GM19452 (cell line): Measurements from ENCODE around the gene SLC17A9.

Experiments
- ATAC-seq: cut with Tn5 transposase; IDR thresholded peaks from one replicate; pipeline ENCODE4 v1.9.1; 2021; ENCODE audit not compliant: unreplicated experiment

SLC17A9 gene

DNA sequence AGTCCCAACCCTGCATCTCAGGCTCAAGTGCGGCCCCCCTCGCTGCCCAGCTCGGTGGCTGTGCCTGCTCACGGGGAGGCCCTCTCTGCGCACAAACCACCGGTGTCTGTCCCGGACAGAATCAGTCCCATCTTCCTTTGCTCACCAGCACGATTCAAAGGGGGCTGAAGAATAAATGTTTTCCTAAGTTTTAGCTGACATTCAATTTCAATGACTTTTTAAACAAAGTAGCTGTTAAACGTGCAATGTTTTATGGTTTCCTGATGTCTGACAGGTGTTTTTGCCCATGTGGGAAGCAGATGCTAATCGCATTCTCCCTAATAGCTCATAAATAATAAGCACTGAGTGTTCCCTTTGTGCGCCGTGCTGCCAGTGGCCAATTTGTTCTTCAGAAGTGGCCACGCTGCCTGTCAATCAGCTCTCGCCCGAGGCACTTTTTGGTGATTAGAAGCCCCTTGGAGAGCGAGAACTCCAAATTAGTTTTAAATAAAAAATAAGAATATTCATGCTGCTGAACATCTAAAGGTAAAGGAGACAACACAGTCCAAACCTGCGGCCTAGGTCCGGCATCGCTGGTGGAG is 28.0 kb downstream of the SLC17A9 start:
- ATAC-seq: no peak

DNA sequence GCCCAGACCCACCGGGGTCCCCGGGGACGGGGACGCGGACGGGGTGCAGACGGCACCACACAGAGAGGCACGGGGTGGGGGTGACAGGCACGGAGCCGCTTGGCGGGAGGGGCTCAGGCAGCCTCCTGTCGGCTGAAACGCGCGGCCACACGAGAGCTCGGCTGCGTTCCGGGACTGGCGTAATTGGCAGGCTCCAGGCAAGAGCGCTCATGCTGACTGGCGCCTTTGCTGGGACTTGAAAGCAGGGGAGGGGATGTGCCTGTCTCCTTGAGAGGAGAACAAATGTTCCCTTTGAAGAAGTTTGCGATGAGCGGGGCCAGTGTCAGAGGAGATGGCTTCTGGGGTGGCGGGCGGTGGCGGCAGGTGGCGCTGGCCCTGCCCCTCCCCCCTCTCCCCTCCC is 28.5 kb downstream of the SLC17A9 start:
- no peak for ATAC-seq

DNA sequence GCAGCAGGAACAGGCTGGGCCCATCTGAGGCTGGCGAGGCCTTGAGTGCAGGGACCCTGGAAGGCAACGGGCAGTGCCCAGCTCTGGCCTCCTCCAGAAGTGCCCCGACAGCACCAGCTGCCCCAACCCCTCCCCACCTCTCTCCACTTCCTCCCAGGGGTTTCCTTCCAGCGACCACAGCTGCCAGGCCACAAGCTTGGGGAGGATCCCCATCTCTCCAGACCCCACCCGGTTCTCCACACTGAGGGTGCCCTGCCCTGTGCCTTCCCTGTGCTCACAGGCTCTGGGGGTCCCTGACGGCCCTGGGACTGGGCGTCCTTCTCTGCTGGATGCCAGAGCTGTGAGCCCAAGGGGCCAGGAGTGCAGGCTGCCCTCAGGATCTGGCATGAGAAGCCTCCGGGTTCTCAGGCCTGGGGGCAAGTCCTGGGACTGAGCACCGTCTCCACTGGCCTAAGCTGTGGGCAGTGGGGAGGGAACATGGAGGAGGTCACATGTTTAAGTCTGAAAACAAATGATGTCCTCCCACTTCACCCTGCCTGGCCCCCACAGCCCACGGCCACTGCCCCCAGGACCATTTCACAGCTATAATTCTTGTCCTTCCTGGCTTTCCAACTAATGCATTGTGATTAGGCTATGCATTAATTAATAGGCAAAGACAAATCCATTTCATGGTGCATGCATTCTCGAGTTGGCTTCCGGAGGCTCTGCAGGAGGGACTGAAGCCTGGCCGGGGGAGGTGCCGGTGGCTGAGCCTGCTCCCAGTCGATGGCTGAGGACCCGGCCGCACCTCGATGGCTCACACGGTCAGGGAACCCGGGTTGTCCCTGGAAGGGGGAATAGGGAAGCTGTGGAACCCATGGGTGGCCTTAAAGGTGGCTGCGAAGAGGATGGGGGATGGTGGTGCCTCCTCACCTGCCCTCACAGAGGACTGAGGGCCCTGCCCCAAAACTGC is 29.9 kb downstream of the SLC17A9 start:
- no peak for ATAC-seq

DNA sequence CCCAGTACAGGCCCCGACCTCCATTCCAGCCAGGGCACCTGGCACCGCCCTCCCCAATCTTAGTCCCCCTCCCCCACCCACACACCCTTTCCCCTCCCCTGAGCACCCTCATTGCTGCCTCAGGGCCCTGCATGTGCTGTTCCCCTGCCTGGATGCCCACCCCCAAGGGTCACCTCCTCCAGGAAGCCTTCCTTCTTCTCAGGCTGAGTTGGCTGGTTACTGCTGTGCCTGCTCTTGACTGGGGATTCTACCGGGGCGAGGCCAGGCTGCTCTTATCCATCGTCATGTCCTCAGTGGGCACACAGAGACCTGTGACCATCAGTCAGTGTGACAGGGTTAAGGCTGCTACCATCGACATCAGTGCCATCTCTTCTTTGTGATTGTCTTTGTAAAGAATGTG is 30.7 kb downstream of the SLC17A9 start:
- ATAC-seq: no peak

DNA sequence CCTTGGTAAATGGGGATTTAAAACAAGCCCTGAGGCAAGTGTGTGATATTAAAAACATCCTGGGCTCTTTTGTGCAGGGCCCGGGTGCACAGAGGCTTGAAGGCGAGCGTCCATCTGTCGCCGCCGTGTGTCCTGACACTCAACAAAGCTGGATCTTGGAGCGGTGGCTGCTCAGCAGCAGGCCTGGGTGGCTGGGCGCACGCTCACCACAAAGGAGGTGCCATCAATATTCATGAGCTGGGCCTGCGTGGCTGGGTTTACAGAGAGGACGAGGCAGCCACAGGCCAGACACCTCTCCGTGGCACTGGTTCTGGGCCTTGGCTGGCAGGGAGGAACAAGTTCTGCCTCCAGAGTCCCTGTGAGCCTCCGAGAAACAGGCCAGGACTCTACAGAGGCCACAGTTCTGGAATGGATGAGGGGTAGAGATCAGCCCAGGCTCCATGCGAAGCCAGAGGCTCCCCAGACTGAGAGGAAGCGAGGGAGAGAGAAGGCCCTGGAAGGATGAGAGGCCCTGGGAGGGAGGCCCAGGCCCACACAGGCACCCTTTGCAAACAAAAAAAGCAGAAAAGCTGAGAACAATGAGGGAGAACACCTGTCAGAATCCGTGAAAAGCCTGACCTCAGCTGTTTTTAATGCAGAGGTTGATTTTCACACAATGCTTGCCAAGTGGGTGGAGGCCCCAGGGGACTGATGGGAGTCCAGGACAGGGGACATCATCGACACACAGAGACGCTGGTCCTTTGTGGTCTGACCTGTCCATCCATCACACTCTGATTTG is 32.3 kb downstream of the SLC17A9 start:
- ATAC-seq: no peak

DNA sequence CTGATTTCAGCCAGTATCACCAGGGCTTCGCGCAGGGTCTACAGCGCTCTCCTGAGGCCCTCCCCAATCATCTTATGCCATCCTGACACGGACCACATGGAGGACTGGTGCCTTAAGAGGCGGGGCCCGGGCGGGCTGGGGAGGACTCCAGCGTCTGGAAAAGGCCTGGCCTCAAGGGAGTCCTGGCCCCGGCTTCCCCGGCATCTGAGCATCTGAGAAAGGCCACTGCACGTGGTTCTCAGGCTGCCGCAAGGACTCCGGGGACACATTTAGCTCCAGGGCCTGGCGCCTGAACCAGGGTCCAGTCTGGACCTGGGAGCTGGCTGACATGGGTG is 32.9 kb downstream of the SLC17A9 start:
- ATAC-seq: no peak

DNA sequence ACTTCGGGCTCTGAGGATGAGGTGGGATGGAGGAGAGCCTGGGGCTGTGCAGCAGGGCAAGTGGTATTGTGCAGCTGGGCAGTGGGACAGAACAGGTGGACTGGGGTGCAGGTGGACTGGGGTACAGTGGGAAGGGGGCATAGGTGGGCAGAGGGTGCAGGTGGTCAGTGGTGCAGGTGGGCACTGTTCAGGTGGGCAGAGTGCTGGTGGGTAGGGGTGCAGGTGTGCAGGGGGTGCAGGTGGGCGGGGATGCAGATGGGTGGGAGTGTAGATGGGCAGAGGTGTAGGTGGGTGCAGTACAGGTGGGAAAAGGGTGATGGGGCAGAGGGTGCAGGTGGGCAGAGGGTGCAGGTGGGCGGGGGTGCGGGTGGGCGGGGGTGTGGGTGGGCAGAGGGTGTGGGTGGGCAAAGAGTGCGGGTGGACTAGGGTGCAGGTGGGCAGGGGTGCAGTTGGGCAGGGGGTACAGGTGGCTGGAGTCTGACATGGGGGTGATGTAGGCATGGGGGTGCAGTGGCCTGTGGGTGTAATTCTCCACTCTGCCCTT is 33.8 kb downstream of the SLC17A9 start:
- ATAC-seq: no peak

DNA sequence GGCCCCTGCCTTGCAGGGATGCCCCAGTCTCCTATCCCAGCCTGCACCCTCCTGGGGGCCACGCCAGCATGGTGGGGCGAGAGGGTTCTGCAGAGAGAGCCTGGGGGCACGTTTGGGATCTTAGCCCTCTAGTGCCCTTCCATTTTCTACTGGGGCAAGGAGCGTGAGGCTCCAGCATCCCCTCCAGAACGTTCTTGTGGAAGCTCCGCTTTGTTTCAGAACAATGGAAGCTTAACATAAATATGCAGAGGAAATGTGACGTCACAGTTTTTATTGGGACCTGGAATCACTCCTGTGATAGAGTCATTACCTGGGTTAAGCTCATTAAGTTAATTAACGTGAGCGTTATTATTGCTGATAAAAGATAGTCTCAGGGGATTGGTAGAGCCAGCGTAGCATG is 34.6 kb downstream of the SLC17A9 start:
- no peak for ATAC-seq

DNA sequence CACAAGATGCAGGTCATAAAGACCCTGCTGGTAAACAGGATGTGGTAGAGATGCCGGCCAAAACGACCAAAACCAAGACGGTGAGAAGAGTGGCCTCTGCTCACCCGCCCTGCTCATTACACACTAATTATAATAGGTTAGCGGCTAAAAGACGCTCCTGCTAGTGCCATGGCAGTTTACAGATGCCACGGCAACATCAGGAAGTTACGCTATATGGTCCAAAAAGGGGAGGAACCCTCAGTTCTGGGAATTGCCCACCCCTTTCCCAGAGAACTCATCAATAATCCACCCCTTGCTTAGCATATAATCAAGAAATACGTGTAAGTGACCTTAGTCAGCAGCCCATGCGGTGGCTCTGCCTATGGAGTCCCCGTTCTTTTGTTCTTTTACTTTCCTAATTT is 36.7 kb downstream of the SLC17A9 start:
- ATAC-seq: no peak

DNA sequence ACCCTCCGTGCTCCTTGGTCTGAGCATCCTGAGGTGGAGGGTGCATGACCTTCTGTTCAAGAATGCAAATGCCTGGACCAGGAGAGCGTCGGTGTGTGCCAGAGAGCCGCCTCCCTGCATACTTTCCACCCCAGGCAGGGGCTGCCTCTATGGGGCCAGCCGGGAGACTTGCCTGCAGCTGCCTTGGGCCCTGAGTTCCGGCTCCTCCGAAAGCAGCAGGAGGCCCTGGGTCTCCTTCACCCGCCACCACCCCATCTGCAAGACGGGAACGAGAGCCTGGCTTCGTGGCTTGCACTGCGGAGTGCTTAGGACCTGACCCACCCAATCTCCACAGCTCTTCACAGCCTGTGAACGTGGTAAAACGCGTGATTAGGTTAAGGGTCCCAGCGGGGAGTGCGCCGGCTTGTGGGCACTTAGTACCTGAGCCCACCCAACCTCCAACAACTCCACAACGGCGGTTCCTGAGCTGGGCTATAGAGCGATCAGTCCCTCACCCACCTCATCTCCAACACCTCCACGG is 37.9 kb downstream of the SLC17A9 start:
- no peak for ATAC-seq

DNA sequence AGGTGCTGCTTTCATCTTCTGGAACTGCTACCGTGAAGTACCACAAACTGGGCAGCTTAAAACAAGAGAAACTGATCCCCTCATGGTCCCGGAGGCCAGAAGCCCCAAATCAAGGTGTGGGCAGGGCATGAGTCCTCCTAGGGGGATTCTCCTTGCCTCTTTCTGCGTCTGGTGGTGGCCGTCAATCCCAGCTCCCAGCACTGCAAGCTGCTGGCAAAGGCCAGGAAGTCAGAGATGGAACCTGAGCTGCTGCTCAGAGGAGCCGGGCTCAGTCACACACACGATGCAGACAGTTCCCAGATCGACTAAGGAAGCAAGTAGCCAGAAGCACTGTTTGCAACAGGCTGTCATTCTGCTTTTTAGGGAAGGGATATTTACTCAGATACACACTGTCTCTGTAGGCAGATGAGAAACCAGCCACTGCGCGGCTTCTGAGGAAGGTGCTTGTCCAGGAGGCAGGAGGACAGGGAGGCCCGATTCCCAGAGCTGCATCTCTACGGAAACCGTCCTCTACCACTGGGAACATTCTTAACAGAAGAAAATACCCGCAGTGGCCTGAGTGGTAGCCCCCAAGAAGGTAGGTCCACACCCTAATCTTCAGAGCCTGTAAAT is 38.8 kb downstream of the SLC17A9 start:
- ATAC-seq: no peak

DNA sequence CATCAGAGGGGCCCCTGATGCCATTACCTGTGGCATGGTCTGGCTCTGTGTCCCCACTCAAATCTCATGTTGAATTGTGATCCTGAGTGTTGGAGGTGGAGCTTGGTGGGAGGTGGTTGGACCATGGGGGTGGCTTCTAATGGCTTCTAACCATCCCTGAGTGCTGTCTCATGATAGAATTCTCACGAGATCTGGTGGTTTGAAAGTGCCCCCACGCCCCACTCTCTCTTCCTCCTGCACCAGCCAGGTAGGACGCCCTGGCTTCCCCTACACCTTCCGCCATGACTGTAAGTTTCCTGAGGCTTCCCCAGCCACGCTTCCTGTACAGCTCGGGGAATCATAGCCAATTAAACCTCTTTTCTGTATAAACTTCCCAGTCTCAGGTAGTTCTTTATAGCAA is 39.4 kb downstream of the SLC17A9 start:
- ATAC-seq: no peak

DNA sequence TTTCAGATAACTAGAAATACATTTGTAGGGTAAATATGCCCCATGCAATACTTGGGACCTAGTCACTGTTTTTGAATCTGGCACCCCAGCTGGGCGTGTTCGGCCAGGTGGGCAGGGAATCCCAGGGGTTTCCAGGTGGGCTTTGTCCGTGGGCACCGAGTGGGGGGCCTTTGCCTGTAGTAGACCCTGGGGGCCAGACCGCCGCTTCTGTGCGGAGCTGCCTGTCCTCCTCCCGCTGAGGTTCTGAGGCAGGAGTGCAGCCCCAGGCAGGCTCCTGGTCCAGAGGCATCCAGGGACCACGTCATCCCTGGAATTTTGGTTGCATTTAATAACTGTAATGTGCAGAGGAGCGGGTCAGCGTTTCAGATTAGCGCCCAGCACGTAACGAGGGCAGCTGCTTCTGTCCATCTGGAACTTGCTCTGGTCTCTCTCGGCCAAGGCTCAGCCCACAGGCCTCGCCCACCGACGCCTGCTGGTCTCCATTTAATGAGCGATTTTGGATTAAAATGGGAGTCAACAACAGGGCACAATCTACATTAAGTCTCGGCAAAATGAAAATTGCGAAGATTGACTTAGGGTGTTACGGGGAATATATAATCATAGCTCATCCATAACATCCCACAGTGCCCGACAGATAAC is 41.5 kb downstream of the SLC17A9 start:
- ATAC-seq: no peak

DNA sequence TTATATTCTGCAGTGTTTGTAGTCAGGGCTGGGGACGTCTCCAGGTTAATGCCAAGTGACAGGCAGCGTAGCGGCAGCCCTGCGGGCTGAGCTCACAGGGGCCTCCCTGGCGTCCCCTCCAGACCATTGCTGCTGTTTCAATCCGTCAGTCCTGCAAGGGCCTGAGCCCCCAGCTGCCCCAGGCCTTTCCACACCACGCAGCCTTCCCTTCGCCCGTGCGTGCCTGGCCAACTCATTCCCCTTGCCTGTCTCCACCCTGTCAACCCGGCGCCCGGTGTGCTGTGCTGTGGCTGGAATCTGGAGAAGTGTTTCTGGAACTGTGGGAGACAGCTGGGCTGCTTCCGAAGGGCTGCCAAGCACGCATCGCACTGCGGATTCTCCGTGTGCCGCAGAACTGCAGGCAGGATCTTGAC is 42.4 kb downstream of the SLC17A9 start:
- no peak for ATAC-seq

DNA sequence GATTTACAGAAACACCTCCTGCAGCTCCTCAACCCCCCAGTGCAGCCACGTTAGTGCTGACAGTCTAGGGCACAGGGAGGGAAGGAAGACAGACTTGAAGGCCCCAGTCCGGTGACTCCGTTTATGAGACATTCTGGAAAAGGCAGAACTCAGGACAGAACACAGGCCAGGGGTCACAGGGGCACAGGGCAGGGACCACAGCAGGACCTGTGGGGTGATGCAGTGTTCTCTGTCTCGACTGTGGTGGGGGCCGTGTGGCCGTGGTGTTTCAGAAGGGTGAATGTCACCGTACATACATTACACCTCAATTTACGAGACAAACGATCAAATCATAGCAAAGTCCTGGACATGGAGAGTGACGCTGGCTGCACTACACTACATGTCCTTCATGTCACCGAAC is 43.0 kb downstream of the SLC17A9 start:
- no peak for ATAC-seq

DNA sequence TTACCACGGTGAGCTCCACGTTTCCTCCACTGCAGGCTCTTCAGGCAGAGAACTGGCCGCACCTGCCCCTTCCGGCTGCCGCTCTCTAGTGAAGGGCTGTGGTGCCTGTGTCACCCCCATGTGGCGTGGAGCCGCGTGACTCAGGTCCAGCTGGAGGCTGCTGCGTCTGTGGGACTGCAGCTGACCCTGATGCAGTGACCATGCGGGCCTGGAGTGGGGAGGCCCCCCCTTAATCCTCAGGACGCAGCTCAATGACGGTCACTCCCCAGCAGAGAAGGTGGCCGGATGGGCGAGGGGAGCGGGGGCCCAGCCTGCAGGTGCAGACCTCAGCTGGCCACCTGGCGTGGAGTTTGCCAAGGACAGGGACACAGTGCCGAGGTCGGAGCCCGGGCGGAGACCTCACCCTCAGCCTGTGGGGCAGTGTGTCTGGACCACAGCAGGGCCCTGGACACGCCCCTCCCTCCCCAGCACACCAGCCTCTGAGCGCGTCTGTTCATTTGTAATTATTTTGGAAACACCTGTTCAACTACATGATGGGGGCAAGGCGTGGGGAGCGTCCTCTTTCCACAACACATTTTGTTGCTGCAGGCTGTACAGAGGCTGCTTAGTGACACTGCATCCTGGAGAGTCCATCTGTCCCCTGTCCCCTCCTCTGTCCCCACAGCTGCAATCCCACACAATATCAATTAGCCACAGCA is 43.5 kb downstream of the SLC17A9 start:
- ATAC-seq: no peak

DNA sequence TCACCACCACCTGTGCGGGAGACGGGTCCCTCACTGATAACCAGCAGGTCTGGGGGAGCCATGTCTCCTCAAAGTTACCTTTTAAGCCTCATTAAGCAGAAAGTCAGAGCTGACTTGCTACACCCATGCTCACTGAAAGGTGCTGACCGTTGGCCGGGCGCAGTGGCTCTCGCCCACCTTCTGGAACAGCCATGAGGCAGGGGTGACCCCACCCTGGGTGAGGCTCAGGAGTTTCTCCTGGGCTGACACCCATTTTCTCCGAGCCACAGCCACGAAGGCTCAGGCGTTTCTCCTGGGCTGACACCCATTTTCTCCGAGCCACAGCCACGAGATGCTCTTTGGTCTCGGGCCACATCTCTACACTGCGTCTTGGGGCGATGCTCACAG is 44.1 kb downstream of the SLC17A9 start:
- ATAC-seq: no peak

DNA sequence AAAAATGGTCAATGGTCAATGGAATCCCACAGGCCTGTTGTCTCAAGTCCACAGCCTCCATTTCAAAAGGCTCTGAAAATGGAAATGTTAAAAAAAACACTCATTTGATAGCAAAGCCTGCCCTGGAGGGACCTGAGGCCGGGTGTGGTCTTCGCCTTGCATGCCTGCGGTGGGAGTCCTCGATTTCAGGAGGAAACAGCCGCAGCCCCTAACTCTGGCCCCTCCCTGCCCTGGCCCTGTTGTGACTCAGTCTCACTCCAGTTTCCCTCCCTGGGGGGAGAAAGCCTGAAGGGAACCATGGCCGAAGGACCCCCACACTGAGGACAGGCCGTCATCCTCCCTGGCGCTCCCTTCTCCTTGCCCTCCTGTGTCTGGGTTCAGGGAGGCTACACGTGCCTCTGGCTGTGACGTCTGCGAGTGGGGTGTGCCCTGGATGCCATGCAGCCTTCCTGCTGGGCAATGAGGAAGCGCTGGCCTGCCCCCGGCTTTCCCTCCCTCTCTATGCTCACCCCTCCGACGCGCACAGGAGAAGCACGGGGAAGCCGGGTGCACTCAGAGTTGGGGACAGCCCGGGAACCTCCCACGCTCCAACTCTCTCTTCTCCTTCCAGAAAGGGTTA is 45.0 kb downstream of the SLC17A9 start:
- ATAC-seq: no peak

DNA sequence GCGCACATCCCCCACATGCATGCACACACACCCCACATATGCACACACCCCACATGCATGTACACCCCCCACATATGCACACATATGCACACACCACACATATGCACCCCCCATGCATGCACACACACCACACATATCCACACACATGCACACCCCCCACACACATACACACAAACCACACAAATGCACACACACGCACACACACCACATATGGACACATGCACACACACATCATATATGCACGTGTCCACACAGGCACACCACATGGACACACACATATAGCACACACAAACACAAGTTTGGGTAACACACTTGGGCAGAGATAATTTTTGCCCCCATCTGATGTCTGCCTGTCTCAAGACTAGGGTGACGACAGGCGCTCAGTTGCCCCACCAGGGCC is 45.9 kb downstream of the SLC17A9 start:
- no peak for ATAC-seq

DNA sequence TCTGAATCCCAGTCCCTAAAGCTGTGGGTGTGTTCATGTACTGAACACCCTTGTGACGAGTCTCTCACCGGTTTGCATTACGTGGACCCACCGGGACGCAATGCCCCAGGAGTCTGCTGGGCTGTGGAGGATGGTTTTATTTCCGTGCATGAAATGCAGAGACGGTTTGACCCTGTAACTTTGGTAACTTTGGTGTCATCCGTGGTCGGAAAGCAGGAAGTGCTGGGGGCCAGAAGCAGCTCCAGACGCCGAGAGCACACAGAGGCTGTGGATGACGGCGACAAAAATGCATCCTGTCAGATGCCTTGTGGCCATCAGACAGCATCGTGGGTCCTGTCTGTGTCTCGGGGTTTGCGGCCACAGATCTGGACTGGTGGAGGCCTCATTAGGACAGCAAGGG is 47.1 kb downstream of the SLC17A9 start:
- no peak for ATAC-seq
